Heart right ventricle (tissue), 16 donors: Measurements from ENCODE around the gene BDH1. TPM values are rescaled to one million over a fixed set of nuclear protein-coding genes. Genes with fewer than 3 reads are reported as not detected.

Experiments used
- ATAC-seq, 8 donors: fragments of 200-7000 bp; cut with Tn5 transposase; one replicate each; pipeline ENCODE4 v1.9.1; 2020; ENCODE audit warnings: mild to moderate bottlenecking in 8 of 8, moderate library complexity in 8 of 8, moderate number of reproducible peaks in 1 of 8
- DNase-seq, 2 donors: peaks; one replicate each; pipeline ENCODE4 v3.0.0-alpha.2; 2020
- H3K27ac ChIP-seq, 10 donors: fragments of 200-600 bp; sonication (generic) in 2 of 10; one replicate each; pipeline versions ENCODE4 v1.5.0 to v1.8.0; 2020 to 2022; ENCODE audit warnings: mild to moderate bottlenecking in 3 of 10
- H3K27me3 ChIP-seq, 7 donors: fragments of 200-600 bp; one replicate each; pipeline ENCODE4 v1.8.0; 2021 to 2022; ENCODE audit warnings: mild to moderate bottlenecking in 2 of 7
- H3K36me3 ChIP-seq, 9 donors: fragments of 200-600 bp; sonication (generic) in 1 of 9; one replicate each; pipeline versions ENCODE4 v1.5.0 to v1.8.0; 2020 to 2022; ENCODE audit warnings: mild to moderate bottlenecking in 2 of 9
- H3K4me1 ChIP-seq, 9 donors: fragments of 200-600 bp; sonication (generic) in 1 of 9; one replicate each; pipeline versions ENCODE4 v1.5.0 to v1.8.0; 2020 to 2022; ENCODE audit warnings: mild to moderate bottlenecking in 4 of 9
- H3K4me3 ChIP-seq, 10 donors: fragments of 200-600 bp; sonication (generic) in 2 of 10; one replicate each; pipeline versions ENCODE4 v1.5.0 to v1.8.0; 2020 to 2022; ENCODE audit warnings: mild to moderate bottlenecking in 7 of 10, moderate library complexity in 2 of 10
- H3K9me3 ChIP-seq, 11 donors: fragments of 200-600 bp in 10 of 11; sonication (generic) in 2 of 11; one replicate each; pipeline versions ENCODE4 v1.5.0 to v1.8.0; 2013 to 2022; ENCODE audit warnings: mild to moderate bottlenecking in 2 of 11, control low read depth in 1 of 11, moderate library complexity in 1 of 11
- WGBS, 2 donors: extraction: QIAGEN DNeasy Blood & Tissue Kit; methylation state at CpG; one replicate each; pipeline ENCODE4 v1.1.7; 2013; ENCODE audit warnings: inconsistent platforms in 1 of 2; 5-methylcytosine and 5-hydroxymethylcytosine counted together
- intact Hi-C, 10 donors: fragments of 100-400 bp; cut with DNase I; formaldehyde crosslinking; loops; one replicate each; pipeline versions ENCODE4 v1.11.1 to v1.14.2; 2022
- polyA plus RNA-seq, 2 donors: library from polyadenylated mRNA; stranded (reverse); fragments of 200-250 nt; gene quantifications; one replicate each; pipeline ENCODE4 v1.2.3, GENCODE V29; 2013
- total RNA-seq, 10 donors: library from RNA; stranded (reverse); fragmentation: NEBNext Ultra II Directional in 3 of 10; extraction: Animal tissue kit (Norgen Biotek cat#: 25700) in 3 of 10; gene quantifications; one replicate each; pipeline versions ENCODE4 v1.2.1 to v1.2.4, GENCODE V29; 2021 to 2023
- TF ChIP-seq, protein P1 (sequence below), 9 donors: fragments of 200-600 bp; sonication (generic) in 2 of 9; IDR thresholded peaks; one replicate each; pipeline versions ENCODE4 v1.5.0 to v1.8.0; 2021 to 2022; ENCODE audit warnings: antibody characterized with exemption in 9 of 9, mild to moderate bottlenecking in 5 of 9, moderate library complexity in 1 of 9
- donor health status: Arrhythmogenic right ventricular cardiomyopathy.
- donor health status: ischemic (EF 13 %, LVEDD 7.1; RV severe dilation, severe dysfunction).
- donor health status: healthy with polysubstance abuse.
- donor health status: DM: no; HTN: yes; CAD: no.
- donor health status: DM: no; HTN: no; CAD: no.
- donor health status: ischemic (EF 25% LVEDD 6.9; RV normal size, moderate dysfunction).
- donor health status: ischemic (EF 25% LVEDD 5.7; RV mildly dilated, moderate dysfunction).
- donor health status: healthy.
- donor health status: DM: yes; HTN: yes; CAD: no.
- donor health status: Ischemic cardiomyopathy.
- donor health status: ischemic (EF 35%, LVEDD 5.7; RV mildly dilated, moderate dysfunction).
- donor health status: nonischemic (EF 11% LVEDD 7.7; RV severe dilation, severe dysfunction).
- donor health status: DM: yes; HTN: yes; CAD: no.
- donor health status: PGD.
- donor health status: ischemic (EF 29% LVEDD 5.4; RV normal size, mild dysfunction).
- donor health status: nonischemic (EF 23%, LVEDD 6.1; RV moderate dilation, normal function).

Gene BDH1
- total and polyA plus RNA-seq, 12 donors, result 9.6 to 144 (median 78.0) TPM

DNA sequence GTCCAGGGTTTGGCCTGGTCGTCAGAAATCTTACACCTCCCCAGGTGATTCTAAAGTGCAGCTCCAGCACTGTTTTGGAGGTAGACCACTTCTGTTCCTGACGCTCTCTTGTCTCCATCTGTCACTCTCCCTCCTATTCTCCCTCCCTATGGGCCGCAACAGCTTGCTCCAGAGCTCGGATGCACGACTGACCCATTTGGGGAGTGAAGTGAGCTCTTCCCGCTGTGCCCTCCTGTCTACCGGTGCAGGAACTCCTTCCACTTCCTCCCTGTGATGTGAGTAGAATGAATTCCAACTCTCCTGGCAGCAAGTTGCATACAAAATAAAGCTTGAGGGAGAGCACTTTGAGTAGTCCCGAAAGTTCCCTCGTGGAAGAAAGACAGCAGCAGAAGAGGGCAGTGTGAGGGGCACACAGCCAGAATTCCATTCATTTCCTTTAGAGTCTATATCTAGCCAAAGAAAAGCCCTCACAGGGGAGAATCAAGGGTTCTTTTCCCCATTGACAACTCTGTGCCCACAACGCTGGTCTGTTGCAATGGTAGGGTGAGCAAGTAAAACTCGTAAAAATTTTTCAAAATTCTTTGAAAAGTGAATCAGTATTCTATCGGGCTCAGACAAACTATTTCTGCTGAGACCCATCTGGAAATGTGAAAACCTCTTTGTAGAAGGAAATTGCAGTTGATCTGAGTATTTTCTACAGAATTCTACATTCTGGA is 39.9 kb upstream of the BDH1 start:
- H3K4me3 ChIP-seq, result no peak overlapping the region
- TF ChIP-seq, protein P1, sequence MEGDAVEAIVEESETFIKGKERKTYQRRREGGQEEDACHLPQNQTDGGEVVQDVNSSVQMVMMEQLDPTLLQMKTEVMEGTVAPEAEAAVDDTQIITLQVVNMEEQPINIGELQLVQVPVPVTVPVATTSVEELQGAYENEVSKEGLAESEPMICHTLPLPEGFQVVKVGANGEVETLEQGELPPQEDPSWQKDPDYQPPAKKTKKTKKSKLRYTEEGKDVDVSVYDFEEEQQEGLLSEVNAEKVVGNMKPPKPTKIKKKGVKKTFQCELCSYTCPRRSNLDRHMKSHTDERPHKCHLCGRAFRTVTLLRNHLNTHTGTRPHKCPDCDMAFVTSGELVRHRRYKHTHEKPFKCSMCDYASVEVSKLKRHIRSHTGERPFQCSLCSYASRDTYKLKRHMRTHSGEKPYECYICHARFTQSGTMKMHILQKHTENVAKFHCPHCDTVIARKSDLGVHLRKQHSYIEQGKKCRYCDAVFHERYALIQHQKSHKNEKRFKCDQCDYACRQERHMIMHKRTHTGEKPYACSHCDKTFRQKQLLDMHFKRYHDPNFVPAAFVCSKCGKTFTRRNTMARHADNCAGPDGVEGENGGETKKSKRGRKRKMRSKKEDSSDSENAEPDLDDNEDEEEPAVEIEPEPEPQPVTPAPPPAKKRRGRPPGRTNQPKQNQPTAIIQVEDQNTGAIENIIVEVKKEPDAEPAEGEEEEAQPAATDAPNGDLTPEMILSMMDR (IDR thresholded peaks at IDR 0.05), result no peak
- no peaks in the 10 kb centered on the region for H3K27me3 ChIP-seq
- no peaks in the 10 kb centered on the region for H3K9me3 ChIP-seq
- 59 to 60% methylated on average over 12 of the region's 12 CpGs for WGBS, 2 donors
- DNase-seq (no peak), ATAC-seq (no peak)
- H3K4me1 ChIP-seq, result peaks cover 0 to 13% (median 9%) of the 10 kb centered on the region in 9 donors
- intact Hi-C loops, result loop anchor here in 3 of 10 donors (1.0 to 10.0 kb wide), 2 partner anchors 78 to 79 kb away; no protein-coding TSS in a partner anchor
- peaks cover 0 to 5% (median 0%) of the 10 kb centered on the region in 9 donors for H3K36me3 ChIP-seq
- no peak overlapping the region for H3K27ac ChIP-seq

- WGBS, 2 donors, result 85 to 87% methylated on average over 9 of the region's 9 CpGs
- ATAC-seq (no peak), DNase-seq (no peak)
- H3K9me3 ChIP-seq, result no peaks in the 10 kb centered on the region
- no peak overlapping the region for H3K4me3 ChIP-seq
- H3K4me1 ChIP-seq, result no peaks in the 10 kb centered on the region
- H3K36me3 ChIP-seq, result no peaks in the 10 kb centered on the region
- no peak overlapping the region for H3K27ac ChIP-seq
- H3K27me3 ChIP-seq, result no peaks in the 10 kb centered on the region
- intact Hi-C loops, result loop anchor here in 2 of 10 donors (10.0 kb wide), 1 partner anchor 82 kb away; no protein-coding TSS in a partner anchor
- TF ChIP-seq, protein P1 (IDR thresholded peaks at IDR 0.05), result no peak
Measured at GRCh38 chr3:197593046-197593380, 37.2 kb upstream of the BDH1 start.

- TF ChIP-seq, protein P1 (IDR thresholded peaks at IDR 0.05), result no peak
- WGBS, 2 donors, result 80 to 84% methylated on average over 18 of the region's 18 CpGs
- no peaks in the 10 kb centered on the region for H3K4me1 ChIP-seq
- no peaks in the 10 kb centered on the region for H3K9me3 ChIP-seq
- H3K36me3 ChIP-seq, result no peaks in the 10 kb centered on the region
- H3K4me3 ChIP-seq, result no peak overlapping the region
- no peak for ATAC-seq
- H3K27ac ChIP-seq, result no peak overlapping the region
- no peak for DNase-seq
- no peaks in the 10 kb centered on the region for H3K27me3 ChIP-seq
- intact Hi-C loops, result loop anchor here in 2 of 10 donors (10.0 kb wide), 1 partner anchor 82 kb away; no protein-coding TSS in a partner anchor
Measured at GRCh38 chr3:197592361-197593045, 36.7 kb upstream of the BDH1 start.

DNA sequence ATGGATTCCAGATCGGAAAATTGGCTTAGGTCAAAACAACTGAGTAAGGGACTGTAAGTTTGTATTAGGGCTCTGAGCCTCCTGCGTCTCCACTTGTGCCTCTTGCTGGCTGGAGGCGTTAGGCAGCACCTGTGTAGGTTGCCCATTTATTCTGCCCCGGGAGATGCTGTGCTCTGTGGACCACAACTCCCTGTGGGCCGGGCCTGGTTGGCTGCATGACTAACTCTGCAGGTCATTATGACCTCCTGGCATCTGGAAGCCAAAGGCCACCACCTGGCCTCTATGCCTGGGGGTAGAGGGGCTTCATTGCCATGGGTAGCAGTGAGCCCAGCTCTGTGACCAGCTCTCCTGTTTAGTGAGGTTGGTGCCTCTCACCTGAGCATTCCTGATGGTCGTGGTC is 36.0 kb upstream of the BDH1 start:
- 93 to 96% methylated on average over 6 of the region's 6 CpGs for WGBS, 2 donors
- Histone ChIP-seq H3K9me3 (no peaks in the 10 kb centered on the region), H3K4me1 (no peaks in the 10 kb centered on the region), H3K27me3 (no peaks in the 10 kb centered on the region), H3K36me3 (no peaks in the 10 kb centered on the region), H3K27ac (no peak overlapping the region), H3K4me3 (no peak overlapping the region)
- intact Hi-C loops, result loop anchor here in 2 of 10 donors (10.0 kb wide), 1 partner anchor 83 kb away; no protein-coding TSS in a partner anchor
- no peak for DNase-seq
- ATAC-seq, result no peak
- TF ChIP-seq, protein P1 (IDR thresholded peaks at IDR 0.05), result no peak
